DMS153 treated with DMSO at 0.1 percent for 48 hours (cell line): ENCODE results near the gene TFEC.
"Not testable (repeated sequence)": the region's sequence is repeated elsewhere in the genome, so short reads cannot be mapped to it uniquely, and the experiment has no call there.

Source experiments
- DNase-seq: peaks from one replicate; lab custom pipeline; 2025; ENCODE audit not compliant: unreplicated experiment; lab: John Stamatoyannopoulos, UW

TFEC gene, protein sequence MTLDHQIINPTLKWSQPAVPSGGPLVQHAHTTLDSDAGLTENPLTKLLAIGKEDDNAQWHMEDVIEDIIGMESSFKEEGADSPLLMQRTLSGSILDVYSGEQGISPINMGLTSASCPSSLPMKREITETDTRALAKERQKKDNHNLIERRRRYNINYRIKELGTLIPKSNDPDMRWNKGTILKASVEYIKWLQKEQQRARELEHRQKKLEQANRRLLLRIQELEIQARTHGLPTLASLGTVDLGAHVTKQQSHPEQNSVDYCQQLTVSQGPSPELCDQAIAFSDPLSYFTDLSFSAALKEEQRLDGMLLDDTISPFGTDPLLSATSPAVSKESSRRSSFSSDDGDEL

DNA sequence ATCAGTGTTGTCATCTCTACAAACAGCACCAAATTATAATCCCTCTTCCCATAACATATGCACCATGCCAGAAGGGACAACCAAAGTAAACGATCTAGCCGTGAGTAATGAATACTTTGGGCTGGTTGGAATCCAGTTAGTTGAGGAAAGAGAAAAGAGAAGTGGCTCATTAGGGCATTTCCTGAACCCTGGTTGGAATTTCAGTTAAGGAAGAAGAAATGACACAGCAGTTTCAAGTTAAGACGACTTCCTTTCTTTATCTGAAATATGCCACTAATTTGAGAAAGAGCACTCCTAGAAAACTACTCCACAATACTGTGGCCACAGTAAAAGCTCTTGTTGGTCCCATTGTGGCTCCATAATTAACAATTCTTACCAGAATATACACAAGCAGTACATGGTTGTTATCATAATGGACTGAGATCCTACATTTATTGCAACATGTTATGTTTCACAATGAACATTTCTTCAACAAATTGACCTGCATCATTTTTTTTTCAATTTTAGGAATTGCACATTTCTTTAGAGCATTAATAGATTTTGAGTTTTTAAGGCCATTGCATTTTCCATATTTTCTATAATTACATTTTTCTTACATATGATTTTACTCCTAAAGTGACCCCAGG is at the start of gene TFEC:
Gene TFEC (minus strand): TSS at position 113 of the 626 bp plus-strand sequence. CDS start 46,322 bp downstream, outside the sequence.
- DNase-seq, result no peak

DNA sequence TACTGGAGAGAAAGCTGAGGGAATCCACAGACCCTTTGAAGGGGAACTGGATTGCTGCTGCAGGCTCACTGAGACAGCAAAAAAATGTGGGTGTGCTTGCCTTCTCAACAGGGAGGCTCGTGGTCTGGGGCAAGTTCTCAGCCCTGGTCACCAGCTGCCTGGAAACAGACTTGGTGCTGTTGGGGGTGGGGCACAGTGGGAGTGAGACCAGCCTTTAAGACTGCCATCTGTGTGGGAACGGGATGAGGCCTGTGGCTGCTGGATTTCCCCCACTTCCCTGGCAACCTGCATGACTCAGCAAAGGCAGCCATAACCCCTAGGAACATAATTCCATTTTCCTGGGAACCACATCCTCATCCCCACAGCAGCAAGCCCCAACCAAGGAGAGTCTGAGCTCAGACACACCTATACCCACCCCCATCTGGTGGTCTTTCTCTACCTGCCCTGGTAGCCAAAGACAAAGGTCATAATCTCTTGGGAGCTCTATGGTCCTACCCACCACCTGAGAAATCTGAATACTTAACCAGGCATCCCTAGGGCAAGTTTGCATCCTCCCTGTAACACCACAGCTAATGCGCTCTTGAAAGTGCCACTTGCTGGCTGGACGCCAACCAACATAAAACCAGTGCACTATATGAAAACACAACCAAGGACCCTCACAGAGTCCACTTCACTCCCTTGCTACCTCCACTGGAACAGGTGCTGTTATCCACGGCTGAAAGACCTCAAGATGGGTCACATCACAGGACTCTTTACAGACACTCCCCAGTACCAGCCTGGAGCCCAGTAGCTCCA is 45.0 kb upstream of the TFEC start:
- DNase-seq, result no peak

DNA sequence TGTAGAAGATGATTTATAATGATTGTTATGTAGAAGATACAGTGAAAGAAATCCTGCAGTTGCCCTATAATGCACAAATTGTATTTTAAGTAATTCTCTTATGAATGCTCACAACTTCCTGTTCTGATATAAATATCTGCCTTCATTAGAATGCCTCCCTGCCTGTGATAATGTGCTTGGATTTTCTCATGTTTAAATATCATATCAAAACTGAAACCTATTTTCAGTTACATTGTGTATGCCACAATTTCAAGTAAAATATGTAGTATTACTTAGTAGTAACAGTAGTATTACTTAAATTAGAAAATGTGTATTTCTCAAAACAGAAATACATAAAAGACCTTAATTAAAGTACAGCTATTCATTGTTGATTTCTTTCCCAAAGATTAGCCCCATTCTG is 41.1 kb upstream of the TFEC start:
- no peak for DNase-seq

DNA sequence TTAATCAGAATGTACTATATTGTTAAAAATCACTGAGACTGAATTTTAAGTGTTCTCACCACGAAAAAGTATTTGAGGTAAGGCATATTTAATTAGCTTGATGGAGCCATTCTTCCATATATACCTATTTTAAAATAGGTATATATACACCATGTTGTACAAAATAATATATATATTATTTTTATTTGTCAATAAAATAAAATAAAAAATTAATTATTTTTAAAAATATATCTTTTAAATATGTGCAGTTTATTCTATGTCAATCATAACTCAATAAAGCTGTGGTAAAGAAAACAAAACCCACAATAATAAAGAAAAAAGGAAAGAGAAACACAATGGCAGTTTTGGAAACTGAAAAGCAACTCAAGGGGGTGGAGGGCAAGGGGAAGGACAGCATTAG is 33.6 kb upstream of the TFEC start:
- no peak for DNase-seq

DNA sequence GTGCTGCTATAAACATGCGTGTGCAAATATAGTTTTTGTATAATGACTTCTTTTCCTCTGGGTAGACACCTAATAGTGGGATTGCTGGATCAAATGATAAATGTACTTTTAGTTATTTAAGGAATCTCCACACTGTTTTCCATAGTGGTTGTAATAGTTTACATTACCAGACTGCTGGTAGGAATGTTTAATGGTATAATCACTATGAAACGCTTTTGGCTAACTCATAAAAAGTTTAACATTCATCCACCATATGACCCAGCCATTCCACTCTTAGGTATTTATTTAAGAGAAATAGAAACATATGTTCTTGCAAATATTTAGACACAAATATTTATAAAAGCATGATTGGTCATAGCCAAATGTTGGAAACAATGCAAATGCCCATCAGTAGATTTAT is 32.1 kb upstream of the TFEC start:
- DNase-seq, result no peak

DNA sequence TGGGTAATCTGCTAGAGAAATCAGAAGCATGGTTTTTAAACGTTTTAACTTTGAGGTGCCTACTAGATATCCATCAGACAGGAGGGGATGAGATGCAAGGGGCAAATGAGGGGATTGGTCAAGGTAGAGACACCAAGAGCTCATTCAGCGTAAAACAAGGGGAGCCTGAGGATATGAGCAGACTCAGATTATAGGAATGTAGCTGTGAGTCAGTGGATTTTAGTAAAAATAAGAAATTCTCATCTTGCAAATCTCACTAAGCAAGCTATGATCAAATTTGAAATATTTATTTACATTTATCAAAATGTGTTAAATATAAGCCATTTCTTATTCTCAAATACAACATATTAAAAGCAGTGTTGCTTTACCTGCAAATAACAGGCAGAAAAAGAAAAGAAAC is 21.4 kb upstream of the TFEC start:
- DNase-seq, result no peak

DNA sequence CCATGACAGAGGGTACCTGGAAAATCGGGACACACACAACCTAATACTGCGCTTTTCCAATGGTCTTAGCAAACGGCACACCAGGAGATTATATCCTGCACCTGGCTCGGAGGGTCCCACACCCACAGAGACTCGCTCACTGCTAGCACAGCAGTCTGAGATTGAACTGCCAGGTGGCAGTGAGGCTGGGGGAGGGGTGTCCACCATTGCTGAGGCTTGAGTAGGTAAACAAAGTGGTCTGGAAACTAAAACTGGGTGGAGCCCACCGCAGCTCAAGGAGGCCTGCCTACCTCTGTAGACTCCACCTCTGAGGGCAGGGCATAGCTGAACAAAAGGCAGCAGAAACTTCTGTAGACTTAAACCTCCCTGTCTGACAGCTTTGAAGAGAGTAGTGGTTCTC is 16.7 kb upstream of the TFEC start:
- DNase-seq, result not testable (repeated sequence)

DNA sequence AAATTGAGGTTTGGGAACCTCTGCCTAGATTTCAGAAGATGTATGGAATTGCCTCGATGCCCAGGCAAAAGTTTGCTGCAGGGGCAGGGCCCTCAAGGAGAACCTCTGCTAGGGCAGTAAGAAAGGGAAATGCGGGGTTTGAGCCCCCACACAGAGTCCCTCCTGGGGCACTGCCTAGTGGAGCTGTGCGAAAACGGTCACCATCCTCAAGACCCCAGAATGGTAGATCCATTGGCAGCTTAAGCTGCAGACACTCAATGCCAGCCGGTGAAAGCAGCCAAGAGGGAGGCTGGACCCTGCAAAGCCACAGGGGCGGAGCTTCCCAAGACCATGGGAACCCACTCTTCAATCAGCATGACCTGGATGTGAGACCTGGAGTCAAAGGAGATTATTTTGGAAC is 15.0 kb upstream of the TFEC start:
- DNase-seq, result no peak

DNA sequence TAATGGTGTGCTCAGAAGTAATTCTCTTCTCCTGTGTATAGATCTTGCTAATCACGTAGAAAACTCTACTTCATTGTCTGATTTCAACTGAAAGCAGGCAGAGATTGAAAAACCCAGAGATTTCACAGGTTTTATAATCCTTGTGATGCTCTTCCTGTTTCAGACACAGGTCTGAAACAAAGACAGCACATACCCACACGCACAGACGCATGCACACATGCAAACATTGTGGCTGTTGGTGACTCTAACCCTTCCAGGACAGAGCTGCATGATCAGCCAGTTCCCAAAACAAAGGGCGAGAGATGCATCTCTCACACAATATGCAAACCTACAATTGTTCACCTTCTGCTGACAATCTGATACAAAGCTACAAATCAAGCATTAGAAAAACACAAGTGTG is 11.1 kb upstream of the TFEC start:
- DNase-seq, result no peak

DNA sequence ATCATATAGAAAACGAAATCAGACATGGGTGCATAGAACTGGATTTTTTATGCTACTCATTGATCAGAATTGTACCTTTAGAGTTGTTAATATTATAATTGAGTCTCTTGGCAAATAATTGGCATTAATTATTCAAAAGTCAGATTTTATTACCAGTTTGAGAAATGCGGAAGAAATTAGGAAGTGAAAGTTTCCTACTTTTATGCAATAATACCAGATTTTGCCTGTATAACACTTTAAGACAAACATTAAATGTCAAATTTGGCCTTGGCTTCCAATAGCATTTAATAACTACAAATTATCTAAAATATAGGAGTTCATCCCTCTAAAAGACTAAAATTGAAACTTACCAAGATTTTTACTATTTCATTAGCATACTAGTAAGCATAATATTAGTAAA is 6.8 kb upstream of the TFEC start:
- DNase-seq, result no peak

DNA sequence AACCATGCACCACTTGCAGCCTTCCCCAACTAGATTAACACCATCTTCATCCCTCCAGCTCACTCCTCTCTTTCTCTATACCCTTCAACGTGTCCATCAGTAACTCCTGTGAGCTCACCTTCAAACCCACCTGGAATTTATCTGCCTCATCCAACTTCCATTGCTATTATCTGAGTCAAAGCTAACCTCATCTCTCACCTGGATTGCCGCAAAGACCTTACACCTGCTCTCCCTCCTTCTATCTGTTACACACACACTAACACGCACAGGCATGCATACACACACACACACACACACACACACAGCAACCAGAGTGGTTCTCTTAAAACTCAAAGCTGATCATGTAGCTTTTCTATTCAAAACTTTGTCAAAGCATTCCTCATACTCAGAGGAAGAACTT is 3.8 kb upstream of the TFEC start:
- no peak for DNase-seq

DNA sequence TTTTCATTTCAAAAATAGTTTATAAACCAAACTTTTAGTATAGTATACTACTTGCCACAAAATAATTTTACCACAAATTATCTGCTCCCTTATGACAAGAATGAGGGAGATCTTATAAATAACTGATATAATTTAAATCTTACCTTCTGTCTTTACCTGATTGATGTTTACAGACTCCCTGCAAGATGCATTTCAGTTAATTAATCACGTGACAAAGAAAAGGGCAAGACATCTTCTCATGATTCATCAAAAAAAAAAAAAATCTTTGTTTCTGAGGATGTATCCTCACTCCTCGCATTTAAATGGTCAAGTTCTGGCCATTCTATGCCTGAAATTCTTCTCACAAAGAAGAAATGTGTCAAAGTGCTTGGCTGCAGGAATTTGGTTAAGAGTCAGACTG is 2.3 kb upstream of the TFEC start:
- DNase-seq, result no peak

DNA sequence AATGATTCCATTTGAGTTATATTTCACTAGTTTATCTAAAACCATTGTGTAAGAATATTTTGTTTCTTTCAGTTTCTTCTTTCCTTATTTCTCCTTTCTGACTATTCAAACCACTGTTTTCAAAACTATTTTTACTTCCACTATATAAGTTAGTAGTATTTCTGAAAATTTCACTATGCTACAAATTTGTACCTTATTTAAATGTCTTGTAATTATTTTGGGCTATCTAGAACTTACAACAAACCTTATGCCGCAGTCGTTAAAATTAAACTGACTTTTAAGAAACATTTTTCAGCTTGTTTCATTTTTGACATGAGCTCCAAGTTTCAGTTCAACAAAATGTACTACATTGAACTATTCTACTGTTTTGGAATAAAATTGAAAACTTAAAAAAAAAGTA is 1.8 kb downstream of the TFEC start:
- DNase-seq, result no peak

DNA sequence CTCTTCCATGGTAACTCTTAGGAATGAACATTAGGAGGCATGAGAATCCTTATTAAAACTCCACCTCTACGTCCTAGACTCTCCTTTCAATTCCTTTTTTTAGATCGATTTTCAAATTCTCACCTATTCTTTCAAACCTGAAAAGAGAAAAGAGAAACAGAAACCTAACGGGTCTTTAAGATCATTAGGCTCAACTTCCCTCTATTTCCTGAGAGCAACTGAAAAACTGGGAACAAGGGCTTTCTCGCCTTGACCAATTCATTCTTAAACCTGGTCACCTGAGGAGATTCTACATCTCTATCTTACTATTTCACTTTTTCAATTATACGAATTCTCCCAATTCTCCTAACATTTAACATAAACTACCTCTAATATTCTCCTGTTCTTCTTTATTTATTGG is 2.8 kb downstream of the TFEC start:
- DNase-seq, result no peak

DNA sequence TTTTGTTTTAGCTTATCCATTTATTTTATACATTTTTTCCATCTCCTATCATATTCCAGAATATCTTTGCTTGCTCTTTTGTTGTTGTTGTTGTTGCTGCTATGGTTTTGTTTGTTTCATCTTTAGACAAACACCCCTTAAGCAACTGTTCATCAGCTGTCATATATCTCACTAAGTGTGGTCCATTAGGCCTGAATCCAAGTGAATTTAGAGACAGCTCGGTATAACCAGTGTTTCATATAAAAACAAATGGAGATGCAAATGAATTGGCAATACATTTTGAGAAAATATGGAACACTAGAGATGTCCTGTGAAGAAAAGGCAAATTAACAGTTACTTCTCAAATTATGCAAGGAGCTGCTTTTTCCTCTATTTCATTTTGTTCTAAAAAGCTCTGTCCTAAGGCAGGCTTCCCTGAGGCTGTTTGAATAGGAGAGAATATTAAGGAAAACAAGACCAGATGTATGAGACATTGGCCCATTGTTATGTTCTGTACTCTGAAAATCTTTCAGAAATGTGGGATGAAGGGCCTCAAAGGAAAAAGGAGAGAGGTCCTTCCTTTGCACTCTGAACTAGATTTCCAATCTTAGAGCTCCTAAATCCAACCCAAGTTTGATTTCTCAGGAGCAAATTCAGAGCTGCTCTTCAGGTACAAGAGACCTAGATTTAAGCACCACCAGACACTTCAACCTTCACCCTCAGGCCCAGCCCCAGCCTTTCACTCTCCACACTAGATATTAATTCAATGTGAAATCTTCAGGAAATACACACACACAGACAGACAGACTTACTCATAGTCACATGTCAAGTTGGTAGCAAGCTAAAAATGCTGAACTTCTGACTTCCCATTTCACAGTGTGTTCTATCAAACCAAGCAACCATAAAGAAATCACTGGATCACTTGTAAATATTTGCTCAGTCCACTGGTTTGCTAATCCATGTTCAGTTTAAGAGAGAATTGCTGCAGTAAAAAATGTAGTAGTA is 5.4 kb downstream of the TFEC start:
- DNase-seq, result no peak

DNA sequence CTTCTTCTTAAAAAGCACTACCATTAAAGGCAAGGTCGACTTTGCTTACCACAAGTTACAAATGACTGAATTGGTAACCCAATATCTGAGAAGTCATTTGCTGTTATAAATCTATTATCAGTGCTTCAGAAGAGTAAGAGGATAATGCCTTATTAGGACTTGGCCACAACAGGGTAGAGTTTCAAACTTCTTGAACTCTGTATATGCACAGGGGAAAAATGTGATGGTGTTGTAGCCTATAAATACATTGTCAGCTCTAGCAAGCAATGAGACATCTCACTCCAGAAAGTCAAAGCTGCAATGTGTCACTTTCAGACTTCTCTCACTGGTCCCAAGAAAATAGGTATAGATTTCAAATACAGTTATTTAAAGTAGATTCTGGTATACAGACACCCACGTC is 9.3 kb downstream of the TFEC start:
- DNase-seq, result no peak

DNA sequence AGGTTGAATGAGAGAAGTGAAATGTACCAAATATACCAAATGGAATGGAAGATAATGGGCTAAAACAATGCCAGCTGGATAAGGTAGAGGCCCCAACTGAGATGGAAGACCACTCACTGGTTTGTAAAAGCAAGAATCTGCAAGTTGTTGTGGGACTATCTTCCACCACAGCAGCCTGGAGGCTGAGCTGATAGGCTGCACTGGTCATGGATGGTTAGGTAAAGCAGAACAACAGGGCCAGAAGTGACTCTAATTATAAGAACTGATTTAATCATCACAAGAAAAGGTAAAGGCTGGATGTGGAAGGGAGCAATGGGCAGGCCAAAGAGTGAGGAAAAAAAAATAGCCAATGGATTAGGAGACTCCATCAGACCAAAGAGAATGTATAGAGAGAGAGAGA is 11.8 kb downstream of the TFEC start:
- DNase-seq, result no peak

DNA sequence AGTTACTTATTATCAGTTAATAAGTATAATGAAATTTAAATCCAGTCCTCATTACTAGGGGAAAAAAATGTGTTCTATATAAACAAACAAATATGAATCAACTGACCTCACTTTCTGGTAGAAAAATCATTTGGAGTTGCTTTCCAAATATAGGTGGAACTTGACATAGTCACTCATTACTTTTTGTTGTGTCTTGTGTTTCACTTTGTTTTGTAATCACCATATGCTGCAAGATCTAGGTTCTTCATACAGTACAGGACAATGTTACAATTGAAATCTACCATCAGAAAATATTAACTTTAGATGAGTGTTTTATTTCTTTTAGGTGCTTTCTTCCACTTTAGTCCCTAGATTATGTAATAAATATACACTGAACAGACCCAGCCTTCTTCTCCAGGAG is 16.9 kb downstream of the TFEC start:
- DNase-seq, result no peak

DNA sequence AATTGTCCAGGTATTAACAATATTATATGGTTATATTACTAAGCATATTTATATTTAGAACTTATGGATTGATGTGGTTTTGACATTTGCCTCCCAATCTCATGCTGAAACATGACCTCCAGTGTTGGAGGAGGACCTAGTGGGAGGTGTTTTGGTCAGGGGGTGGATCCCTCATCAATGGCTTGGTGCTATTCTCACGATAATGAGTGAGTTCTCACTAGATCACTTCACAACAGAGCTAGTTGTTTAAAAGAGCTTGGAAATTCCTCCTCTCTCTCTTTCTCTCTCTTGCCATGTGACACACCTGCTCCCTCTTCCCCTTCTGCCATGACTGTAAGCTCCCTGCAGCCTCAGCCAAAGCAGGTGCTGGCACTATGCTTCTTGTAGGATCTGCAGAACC is 19.0 kb downstream of the TFEC start:
- no peak for DNase-seq

DNA sequence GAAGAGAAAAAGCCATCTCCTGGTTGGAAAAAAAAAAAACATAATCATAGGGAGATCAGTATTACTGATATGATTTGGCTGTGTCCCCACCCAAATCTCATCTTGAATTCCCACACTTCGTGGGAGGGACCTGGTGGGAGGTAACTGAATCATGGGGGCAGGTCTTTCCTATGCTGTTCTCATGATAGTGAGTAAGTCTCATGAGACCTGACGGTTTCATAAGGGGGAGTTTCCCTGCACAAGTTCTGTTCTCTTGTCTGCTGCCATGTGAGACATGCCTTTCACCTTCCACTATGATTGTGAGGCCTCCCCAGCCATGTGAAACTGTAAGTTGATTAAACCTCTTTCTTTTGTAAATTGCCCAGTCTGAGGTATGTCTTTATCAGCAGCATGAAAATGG is 25.8 kb downstream of the TFEC start:
- DNase-seq, result not testable (repeated sequence)

DNA sequence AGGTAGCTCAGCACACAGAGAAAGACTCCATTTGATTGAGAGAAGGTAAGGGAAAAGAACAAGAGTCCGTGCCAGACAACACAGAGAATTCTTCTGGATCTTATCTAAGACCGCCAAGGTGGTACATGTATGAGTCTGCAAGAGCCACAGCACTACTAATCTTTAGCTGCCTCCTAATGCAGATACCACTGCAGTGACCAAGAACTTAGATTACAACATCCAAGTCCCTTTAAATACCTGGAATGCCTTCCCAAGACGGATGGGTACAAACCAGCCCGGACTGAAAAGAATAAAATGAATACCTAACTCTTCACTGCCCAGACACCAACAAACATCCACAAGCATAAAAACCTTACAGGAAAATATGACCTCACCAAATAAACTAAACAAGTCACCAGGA is 33.3 kb downstream of the TFEC start:
- DNase-seq, result no peak
